GM19240 (cell line): ENCODE measurements around the gene PCOLCE2.

Experiments
- DNase-seq: peaks from one replicate; pipeline ENCODE4 v3.0.0; 2011; ENCODE audit warnings: low spot score; ENCODE audit not compliant: insufficient read length

The PCOLCE2 gene

GRCh38 chr3:142866841-142867631, 21.8 kb downstream of the PCOLCE2 start:
- no peak for DNase-seq

GRCh38 chr3:142863930-142864920, 24.7 kb downstream of the PCOLCE2 start:
- no peak for DNase-seq

GRCh38 chr3:142863010-142863817, 25.7 kb downstream of the PCOLCE2 start:
- DNase-seq: no peak

GRCh38 chr3:142861926-142862325, 27.0 kb downstream of the PCOLCE2 start:
- no peak for DNase-seq

GRCh38 chr3:142858043-142858442, 30.8 kb downstream of the PCOLCE2 start:
- DNase-seq: no peak

- no peak for DNase-seq
Observed at GRCh38 chr3:142857056-142857455, 31.8 kb downstream of the PCOLCE2 start.

- no peak for DNase-seq
Observed at GRCh38 chr3:142853270-142854168, 35.4 kb downstream of the PCOLCE2 start.

GRCh38 chr3:142852009-142852408, 36.9 kb downstream of the PCOLCE2 start:
- no peak for DNase-seq

GRCh38 chr3:142850395-142851023, 38.4 kb downstream of the PCOLCE2 start:
- DNase-seq: no peak

- no peak for DNase-seq
Observed at GRCh38 chr3:142849148-142849547, 39.7 kb downstream of the PCOLCE2 start.

- no peak for DNase-seq
Observed at GRCh38 chr3:142846779-142847577, 41.9 kb downstream of the PCOLCE2 start.

- no peak for DNase-seq
Observed at GRCh38 chr3:142844339-142844977, 44.4 kb downstream of the PCOLCE2 start.

- DNase-seq: no peak
Observed at GRCh38 chr3:142839831-142840230, 49.1 kb downstream of the PCOLCE2 start.

- DNase-seq: no peak
Observed at GRCh38 chr3:142837526-142837925, 51.4 kb downstream of the PCOLCE2 start.

GRCh38 chr3:142828703-142829305, 60.1 kb downstream of the PCOLCE2 start:
- DNase-seq: peak; percentile 24

GRCh38 chr3:142819179-142819578, 69.7 kb downstream of the PCOLCE2 start:
- DNase-seq: no peak

- no peak for DNase-seq
Observed at GRCh38 chr3:142818651-142819050, 70.2 kb downstream of the PCOLCE2 start.

GRCh38 chr3:142817897-142818296, 71.0 kb downstream of the PCOLCE2 start:
- no peak for DNase-seq
